Activated T-cell treated with anti-CD3 and anti-CD28 coated beads for 4 hours (primary cell): ENCODE measurements around the gene VWDE.
"Not testable (repeated sequence)": the region's sequence is repeated elsewhere in the genome, so short reads cannot be mapped to it uniquely, and the experiment has no call there.

Experiments used
- DNase-seq: peaks from one replicate; pipeline ENCODE4 v3.0.0-alpha.2; 2020

Gene VWDE

GRCh38 chr7:12403287-12404181 lies at the start of gene VWDE:
Gene VWDE (minus strand): TSS chr7:12403865. CDS start chr7:12403716, 149 bp downstream.
- DNase-seq: peak; percentile 37

DNA sequence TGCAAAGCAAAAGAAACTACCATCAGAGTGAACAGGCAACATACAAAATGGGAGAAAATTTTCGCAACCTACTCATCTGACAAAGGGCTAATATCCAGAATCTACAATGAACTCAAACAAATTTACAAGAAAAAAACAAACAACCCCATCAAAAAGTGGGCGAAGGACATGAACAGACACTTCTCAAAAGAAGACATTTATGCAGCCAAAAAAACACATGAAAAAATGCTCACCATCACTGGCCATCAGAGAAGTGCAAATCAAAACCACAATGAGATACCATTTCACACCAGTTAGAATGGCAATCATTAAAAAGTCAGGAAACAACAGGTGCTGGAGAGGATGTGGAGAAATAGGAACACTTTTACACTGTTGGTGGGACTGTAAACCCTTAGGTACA lies 49.5 kb upstream of the VWDE start:
- not testable (repeated sequence) for DNase-seq

- DNase-seq: no peak
Measured at GRCh38 chr7:12450615-12451014, 47.0 kb upstream of the VWDE start.

- DNase-seq: no peak
Measured at GRCh38 chr7:12444785-12445184, 41.1 kb upstream of the VWDE start.

GRCh38 chr7:12440229-12440628 lies 36.6 kb upstream of the VWDE start:
- no peak for DNase-seq

- DNase-seq: no peak
Measured at GRCh38 chr7:12436896-12437535, 33.4 kb upstream of the VWDE start.

- DNase-seq: no peak
Measured at GRCh38 chr7:12436126-12436525, 32.5 kb upstream of the VWDE start.

- DNase-seq: no peak
Measured at GRCh38 chr7:12434012-12434642, 30.5 kb upstream of the VWDE start.

DNA sequence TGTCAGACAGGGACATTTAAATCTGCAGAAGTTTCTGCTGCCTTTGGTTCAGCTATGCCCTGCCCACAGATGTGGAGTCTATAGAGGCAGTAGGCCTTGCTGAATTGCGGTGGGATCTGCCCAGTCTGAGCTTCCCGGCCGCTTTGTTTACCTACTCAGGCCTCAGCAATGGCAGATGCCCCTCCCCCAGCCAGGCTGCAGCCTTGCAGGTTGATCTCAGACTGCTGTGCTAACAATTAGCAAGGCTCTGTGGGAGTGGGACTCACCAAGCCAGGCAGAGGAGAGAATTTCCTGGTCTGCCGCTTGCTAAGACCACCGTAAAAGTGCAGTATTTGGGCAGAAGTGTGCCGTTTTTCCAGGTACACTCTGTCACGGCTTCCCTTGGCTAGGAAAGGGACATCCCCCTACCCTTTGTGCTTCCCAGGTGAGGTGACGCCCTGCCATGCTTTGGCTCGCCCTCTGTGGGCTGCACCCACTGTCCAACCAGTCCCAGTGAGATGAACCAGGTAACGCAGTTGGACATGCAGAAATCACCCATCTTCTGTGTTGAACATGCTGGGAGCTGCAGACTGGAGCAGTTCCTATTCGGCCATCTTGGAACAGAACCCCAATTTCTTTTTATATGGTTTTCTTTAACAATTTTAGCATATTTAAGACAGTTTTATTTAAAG lies 28.4 kb upstream of the VWDE start:
- no peak for DNase-seq

DNA sequence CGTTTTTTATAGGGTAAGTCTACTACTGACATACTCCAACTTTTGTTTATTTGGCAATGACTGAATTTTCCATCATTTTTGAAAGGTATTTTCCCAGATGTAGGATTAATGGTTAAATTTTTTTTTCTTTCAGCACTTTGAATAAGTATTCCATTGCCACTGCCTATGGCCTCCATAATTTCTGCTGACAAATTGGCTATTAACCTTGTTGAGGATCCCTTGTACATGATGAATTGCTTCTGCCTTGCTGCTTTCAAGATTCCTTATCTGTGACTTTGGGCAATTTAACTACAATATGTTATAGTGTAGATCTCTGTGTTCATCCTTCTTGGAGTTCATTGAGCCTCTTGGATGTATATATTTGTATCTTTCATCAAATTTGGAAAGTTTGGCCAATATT lies 21.6 kb upstream of the VWDE start:
- DNase-seq: no peak

GRCh38 chr7:12423997-12424745 lies 20.5 kb upstream of the VWDE start:
- DNase-seq: no peak

GRCh38 chr7:12423355-12423996 lies 19.8 kb upstream of the VWDE start:
- DNase-seq: no peak

DNA sequence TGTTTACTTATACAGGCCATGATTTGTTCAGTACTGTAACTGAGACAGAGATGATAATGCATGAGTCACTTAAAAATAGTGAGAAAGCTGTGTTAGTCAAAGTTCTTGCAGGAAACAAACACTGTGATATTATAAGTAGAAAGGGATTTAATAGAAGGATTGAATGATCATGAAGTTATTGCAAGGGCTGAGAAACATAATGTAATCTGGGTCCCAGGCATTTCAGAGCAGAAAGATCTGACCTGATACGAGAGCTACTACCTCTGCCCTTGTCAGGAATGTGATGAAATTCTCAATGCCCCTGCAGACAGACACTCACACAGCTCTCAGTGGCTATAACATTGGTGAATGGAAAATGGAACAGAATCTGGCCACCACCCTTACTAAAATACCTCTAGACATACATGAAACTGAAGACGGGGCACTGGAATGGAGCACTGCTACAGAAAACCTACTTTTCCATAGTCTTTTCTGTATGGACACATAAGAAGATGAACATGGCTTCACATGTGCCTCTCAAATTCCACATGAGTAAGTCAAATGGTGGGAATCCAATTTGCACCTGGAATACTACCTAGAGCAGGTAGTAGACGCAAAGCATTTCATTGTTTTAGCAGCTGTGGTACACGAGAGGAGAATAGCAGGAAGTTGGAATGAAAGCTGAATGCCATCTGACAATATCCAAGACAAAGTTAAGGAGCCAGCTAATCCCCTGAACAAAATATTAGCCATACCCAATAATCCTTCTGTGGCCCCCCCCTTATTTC lies 19.1 kb upstream of the VWDE start:
- no peak for DNase-seq

DNA sequence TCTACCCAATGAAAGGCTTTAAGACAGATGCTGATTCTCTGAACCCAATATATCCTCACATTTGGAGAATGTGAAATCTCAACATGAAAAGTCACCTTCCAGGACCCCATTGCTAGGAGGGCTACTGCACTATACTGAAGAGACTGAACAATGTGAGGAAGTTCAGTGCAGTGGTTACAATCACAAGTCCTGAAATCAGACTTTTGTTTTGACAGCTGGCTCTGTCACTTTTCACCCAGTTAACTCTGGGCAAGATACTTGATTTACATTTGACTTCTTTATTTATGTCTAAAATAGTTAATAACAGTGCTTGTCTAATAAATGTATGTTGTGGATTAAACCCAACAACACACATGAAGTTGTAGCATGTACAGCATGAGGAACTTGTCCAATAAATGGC lies 14.8 kb upstream of the VWDE start:
- no peak for DNase-seq

GRCh38 chr7:12415072-12415471 lies 11.4 kb upstream of the VWDE start:
- no peak for DNase-seq

- DNase-seq: no peak
Measured at GRCh38 chr7:12412407-12412806, 8.7 kb upstream of the VWDE start.

GRCh38 chr7:12410523-12410922 lies 6.9 kb upstream of the VWDE start:
- DNase-seq: no peak

GRCh38 chr7:12409097-12409711 lies 5.5 kb upstream of the VWDE start:
- DNase-seq: no peak

GRCh38 chr7:12407652-12408051 lies 4.0 kb upstream of the VWDE start:
- DNase-seq: not testable (repeated sequence)

DNA sequence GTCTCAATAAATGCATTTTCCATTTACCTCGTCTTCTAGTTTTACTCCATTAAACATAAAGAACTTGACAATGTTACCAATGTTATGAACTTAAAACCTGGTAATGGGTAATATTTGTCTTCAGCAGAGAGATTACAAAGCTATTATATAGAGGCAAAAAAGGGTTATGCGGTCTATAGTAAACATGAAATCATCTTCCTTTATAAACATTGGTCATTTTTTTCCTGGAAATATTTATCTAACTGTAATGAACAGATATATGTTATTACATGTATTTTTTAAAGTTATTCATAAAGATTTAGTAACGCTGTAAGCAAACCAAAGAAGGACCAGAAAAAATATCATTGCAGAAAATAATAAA lies 1.3 kb downstream of the VWDE start:
- no peak for DNase-seq
